ENCODE measurements around the gene ZWILCH.

- no peak for TF ChIP-seq CTCF (IDR thresholded peaks at IDR 0.05; ENCODE audit: insufficient read depth, low read depth, low read length)
- TF ChIP-seq EZH2 (IDR thresholded peaks at IDR 0.05; ENCODE audit: insufficient read depth, low read length): no peak
Observed at GRCh38 chr15:66588971-66589370, 83.8 kb downstream of the ZWILCH start.

Measured in astrocyte (in vitro differentiated cells and primary cell).